Measurements from ENCODE around the gene UBE2E2.
"Not testable (repeated sequence)": the region's sequence is repeated elsewhere in the genome, so short reads cannot be mapped to it uniquely, and the experiment has no call there.

UBE2E2 gene

DNA sequence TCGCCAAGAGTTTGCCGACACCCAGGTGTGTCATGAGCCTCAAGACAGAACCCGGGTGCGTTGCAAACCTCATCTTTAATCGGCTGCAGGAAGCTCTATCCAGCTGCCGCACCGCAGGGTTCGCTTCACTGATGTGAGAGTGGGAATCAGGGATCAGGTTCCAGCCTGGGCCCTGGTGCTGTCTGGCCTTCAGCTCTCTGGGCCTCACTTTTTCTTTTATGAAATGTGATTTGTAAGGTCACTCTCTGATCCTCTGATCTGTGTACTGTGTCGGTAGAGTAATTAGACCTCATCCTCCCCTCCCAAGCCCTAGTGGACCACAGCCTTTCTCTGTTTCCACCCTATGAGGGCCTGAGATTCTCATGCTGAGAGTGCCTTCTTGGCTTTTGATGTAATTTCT is 399.8 kb downstream of the UBE2E2 start:
- no peak for DNase-seq (ENCODE audit: low read depth)
- TF ChIP-seq, protein P1, sequence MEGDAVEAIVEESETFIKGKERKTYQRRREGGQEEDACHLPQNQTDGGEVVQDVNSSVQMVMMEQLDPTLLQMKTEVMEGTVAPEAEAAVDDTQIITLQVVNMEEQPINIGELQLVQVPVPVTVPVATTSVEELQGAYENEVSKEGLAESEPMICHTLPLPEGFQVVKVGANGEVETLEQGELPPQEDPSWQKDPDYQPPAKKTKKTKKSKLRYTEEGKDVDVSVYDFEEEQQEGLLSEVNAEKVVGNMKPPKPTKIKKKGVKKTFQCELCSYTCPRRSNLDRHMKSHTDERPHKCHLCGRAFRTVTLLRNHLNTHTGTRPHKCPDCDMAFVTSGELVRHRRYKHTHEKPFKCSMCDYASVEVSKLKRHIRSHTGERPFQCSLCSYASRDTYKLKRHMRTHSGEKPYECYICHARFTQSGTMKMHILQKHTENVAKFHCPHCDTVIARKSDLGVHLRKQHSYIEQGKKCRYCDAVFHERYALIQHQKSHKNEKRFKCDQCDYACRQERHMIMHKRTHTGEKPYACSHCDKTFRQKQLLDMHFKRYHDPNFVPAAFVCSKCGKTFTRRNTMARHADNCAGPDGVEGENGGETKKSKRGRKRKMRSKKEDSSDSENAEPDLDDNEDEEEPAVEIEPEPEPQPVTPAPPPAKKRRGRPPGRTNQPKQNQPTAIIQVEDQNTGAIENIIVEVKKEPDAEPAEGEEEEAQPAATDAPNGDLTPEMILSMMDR (IDR thresholded peaks at IDR 0.05; ENCODE audit: low read depth, low read length, missing control alignments), result no peak
- no peak overlapping the region for H3K4me3 ChIP-seq (ENCODE audit: low read depth, low read length)

DNA sequence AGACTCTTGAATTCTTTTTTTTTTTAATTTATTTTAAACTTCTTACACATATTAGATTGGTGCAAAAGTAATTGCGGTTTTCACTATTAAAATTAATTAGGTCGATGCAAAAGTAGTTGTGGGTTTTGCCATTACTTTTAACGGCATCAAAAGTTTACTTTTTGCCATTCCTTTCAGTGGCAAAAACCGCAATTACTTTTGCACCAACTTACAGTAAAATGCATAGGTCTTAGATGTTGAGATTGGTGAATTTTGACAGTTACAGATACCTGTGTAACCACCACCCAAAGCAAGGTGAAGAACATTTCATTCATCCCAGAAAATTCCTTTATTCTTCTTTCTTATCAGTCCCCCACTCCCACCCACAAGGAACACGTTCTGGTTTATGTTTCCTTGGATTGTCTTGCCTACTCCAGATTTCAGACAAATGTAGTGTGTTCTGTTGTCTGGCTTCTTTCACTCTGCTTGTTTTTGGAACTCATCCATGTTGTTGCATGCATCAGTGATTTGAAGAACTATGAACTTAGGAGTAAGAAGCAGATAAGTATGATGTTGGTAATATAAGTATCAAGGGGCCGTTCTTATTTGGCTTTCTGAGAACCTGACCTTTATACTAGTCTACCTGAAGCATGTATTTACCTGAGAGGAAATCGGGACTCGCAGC is 404.2 kb downstream of the UBE2E2 start:
- TF ChIP-seq, protein P1 (IDR thresholded peaks at IDR 0.05; ENCODE audit: low read depth, low read length, missing control alignments), result no peak
- H3K4me3 ChIP-seq (ENCODE audit: low read depth, low read length), result no peak overlapping the region
- no peak for DNase-seq (ENCODE audit: low read depth)

DNA sequence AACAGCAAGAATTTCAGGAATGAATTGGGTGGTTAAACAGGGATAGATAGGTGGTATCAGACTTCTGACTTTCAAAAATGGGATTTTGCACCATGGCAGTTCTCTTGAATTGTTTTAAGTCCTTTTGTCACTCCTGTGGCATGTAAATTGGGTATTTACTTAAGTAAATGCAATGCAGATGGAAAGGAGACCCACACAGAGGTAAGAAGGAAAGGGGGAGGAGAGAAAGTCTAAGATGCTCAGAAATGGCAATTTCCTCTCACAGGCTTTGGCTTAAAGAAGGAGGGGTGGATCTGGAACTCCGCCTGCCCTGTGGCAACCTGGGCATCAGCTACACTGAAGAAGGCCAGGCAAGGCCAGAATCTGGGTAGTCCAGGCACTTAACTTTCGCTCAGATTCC is 405.5 kb downstream of the UBE2E2 start:
- no peak overlapping the region for H3K4me3 ChIP-seq (ENCODE audit: low read depth, low read length)
- no peak for DNase-seq (ENCODE audit: low read depth)
- TF ChIP-seq, protein P1 (IDR thresholded peaks at IDR 0.05; ENCODE audit: low read depth, low read length, missing control alignments), result no peak

DNA sequence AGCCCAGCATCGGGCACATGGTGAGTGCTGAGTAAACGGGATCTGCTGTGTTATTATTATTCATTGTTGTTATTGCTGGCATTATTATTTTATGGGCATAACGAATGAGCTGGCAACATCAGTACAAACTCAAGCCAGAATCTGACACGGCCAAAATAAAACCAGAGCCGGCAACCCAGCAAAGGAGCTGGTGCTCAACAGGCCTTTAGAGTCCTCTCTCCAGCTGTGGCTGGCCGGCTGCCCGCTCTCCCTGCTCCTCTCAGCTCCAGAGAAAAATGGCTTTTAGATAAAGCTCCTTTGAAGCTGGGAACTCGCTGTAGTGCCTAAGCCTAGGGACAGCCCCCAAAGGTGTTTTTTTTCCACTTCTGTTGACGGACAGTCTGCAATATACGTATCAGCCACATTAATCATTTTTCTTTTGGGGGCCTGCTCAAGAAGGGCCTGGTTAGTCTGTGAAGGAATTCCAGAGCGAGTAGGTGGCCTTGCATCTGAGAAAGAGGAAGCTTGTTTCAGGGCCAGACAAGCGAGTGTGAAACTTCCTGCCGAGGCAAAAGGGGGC is 408.7 kb downstream of the UBE2E2 start:
- DNase-seq (ENCODE audit: low read depth), result no peak
- TF ChIP-seq, protein P1 (IDR thresholded peaks at IDR 0.05; ENCODE audit: low read depth, low read length, missing control alignments), result no peak
- no peak overlapping the region for H3K4me3 ChIP-seq (ENCODE audit: low read depth, low read length)

DNA sequence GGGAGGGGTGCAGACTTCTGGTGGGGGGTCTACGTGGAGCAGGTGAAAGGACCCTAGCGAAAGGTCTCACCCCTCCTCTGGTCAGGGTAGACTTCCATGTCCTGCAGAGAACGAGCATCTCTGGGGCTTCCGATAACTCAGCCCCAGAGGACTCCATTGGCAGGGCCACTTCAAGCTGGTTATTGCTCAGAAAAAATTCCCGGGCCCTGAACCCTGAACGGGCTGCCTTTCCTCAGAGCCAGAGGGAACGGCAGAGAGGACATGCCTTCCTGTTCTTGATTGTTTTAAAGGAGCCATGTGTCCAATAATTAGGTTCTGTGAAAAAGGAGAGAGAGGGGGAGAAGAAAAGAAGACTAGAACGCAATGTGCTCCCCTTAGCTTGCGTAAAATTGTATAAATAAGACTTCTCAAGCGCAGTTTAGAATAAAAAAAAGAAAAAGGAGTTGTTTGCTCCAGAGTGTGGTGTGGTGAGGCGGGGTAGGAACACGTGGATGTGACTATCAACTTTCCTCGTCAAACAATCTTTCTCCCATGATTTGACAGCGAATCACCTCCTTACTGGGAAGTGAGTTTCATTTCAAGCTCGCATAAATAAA is 409.3 kb downstream of the UBE2E2 start:
- TF ChIP-seq, protein P1 (IDR thresholded peaks at IDR 0.05; ENCODE audit: low read depth, low read length, missing control alignments), result no peak
- DNase-seq (ENCODE audit: low read depth), result no peak
- no peak overlapping the region for H3K4me3 ChIP-seq (ENCODE audit: low read depth, low read length)

DNA sequence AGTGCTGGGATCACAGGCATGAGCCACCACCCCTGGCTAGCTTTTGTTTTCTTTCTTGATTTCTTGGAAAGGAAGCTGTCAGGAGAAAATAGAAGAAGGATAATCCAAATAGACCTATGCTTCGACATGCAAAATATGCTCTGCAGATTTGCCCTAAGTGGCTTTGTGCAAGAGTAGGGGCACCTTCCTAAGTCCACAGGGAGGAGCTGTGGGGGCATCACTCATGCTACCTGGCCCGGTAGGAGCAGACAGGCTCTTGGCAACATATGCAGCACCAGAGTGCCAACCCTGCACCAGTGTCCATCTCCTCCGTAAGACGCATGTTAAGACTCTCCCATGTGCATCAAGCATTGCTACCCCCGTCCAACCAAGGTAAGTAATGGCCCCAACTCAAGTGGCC is 411.9 kb downstream of the UBE2E2 start:
- TF ChIP-seq, protein P1 (IDR thresholded peaks at IDR 0.05; ENCODE audit: low read depth, low read length, missing control alignments), result peak; percentile 11
- no peak overlapping the region for H3K4me3 ChIP-seq (ENCODE audit: low read depth, low read length)
- no peak for DNase-seq (ENCODE audit: low read depth)

DNA sequence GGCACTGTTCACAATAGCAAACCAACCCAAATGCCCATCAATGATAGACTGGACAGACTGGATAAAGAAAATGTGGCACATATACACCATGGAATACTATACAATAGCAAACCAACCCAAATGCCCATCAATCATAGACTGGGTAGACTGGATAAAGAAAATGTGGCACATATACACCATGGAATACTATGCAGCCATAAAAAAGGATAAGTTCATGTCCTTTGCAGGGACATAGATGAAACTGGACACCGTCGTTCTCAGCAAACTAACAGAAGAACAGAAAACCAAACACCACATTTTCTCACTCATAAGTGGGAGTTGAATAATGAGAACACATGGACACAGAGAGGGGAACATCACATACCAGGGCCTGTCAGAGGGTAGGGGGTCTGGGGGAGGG is 415.3 kb downstream of the UBE2E2 start:
- DNase-seq (ENCODE audit: low read depth); H3K4me3 ChIP-seq (ENCODE audit: low read depth, low read length): not testable (repeated sequence)
